SJSA1 (cell line): ENCODE data around the gene TANK. TPM values are rescaled to one million over a fixed set of nuclear protein-coding genes. Genes with fewer than 3 reads are reported as not detected.
"Not testable (repeated sequence)": the region's sequence is repeated elsewhere in the genome, so short reads cannot be mapped to it uniquely, and the experiment has no call there.

Experiments used
- DNase-seq, 2 experiments: peaks; one replicate each; pipeline ENCODE4 v3.0.0-alpha.2; 2015 to 2020; ENCODE audit warnings: low spot score in 2 of 2, low read depth in 1 of 2
- H3K27ac ChIP-seq: fragments of 250-450 bp; sonication (Bioruptor Pico); 2 replicates; pipeline ENCODE4 v1.5.1; 2020; ENCODE audit warnings: mild to moderate bottlenecking, moderate library complexity
- H3K27me3 ChIP-seq: fragments of 250-450 bp; sonication (Bioruptor Pico); replicated peaks from 2 replicates; pipeline ENCODE4 v1.5.1; 2020; ENCODE audit warnings: mild to moderate bottlenecking, moderate library complexity
- H3K36me3 ChIP-seq: fragments of 250-450 bp; sonication (Bioruptor Pico); 2 replicates; pipeline ENCODE4 v1.5.1; 2020; ENCODE audit warnings: mild to moderate bottlenecking
- H3K4me1 ChIP-seq: fragments of 250-450 bp; sonication (Bioruptor Pico); replicated peaks from 2 replicates; pipeline ENCODE4 v1.6.1; 2021; ENCODE audit warnings: mild to moderate bottlenecking
- H3K4me3 ChIP-seq: fragments of 250-450 bp; sonication (Bioruptor Pico); 2 replicates; pipeline ENCODE4 v1.5.1; 2020; ENCODE audit warnings: mild to moderate bottlenecking
- H3K9me3 ChIP-seq: fragments of 250-450 bp; sonication (Bioruptor Pico); replicated peaks from 2 replicates; pipeline ENCODE4 v1.5.1; 2020; ENCODE audit warnings: mild to moderate bottlenecking
- total RNA-seq: library from RNA; depleted of rRNA; stranded (reverse); fragments of >200 nt; shearing (Covaris generic); gene quantifications from 2 replicates; pipeline ENCODE4 v1.2.3, GENCODE V29; 2014

Gene TANK
- total RNA-seq, 1 experiment from 2014 or later: 106 TPM

- DNase-seq: no peak
- Histone ChIP-seq H3K4me3 (no peak overlapping the region), H3K27ac (peak overlapping the region; percentile 69), H3K9me3 (no peaks in the 10 kb centered on the region), H3K4me1 (peaks cover 43% of the 10 kb centered on the region), H3K36me3 (peaks cover 66% of the 10 kb centered on the region), H3K27me3 (no peaks in the 10 kb centered on the region)
These were observed 5.6 kb downstream of the TANK start for GRCh38 chr2:161165811-161166210.

GRCh38 chr2:161166538-161167409 is 6.5 kb downstream of the TANK start:
- Histone ChIP-seq H3K27me3 (no peaks in the 10 kb centered on the region), H3K27ac (no peak overlapping the region), H3K4me3 (no peak overlapping the region), H3K9me3 (no peaks in the 10 kb centered on the region), H3K36me3 (peaks cover 60% of the 10 kb centered on the region), H3K4me1 (peaks cover 43% of the 10 kb centered on the region)
- no peak for DNase-seq

- H3K36me3 ChIP-seq: peaks cover 60% of the 10 kb centered on the region
- H3K4me1 ChIP-seq: peaks cover 25% of the 10 kb centered on the region
- H3K4me3 ChIP-seq: no peak overlapping the region
- H3K9me3 ChIP-seq: no peaks in the 10 kb centered on the region
- DNase-seq: no peak
- H3K27ac ChIP-seq: no peak overlapping the region
- no peaks in the 10 kb centered on the region for H3K27me3 ChIP-seq
These were observed 9.1 kb downstream of the TANK start for GRCh38 chr2:161169335-161169734.

GRCh38 chr2:161170377-161170776 is 10.1 kb downstream of the TANK start:
- H3K4me3 ChIP-seq: no peak overlapping the region
- no peak for DNase-seq
- H3K27me3 ChIP-seq: no peaks in the 10 kb centered on the region
- no peaks in the 10 kb centered on the region for H3K9me3 ChIP-seq
- no peak overlapping the region for H3K27ac ChIP-seq
- H3K36me3 ChIP-seq: peaks cover 64% of the 10 kb centered on the region
- H3K4me1 ChIP-seq: peaks cover 14% of the 10 kb centered on the region

- no peak overlapping the region for H3K27ac ChIP-seq
- H3K4me3 ChIP-seq: no peak overlapping the region
- no peak for DNase-seq
- no peaks in the 10 kb centered on the region for H3K27me3 ChIP-seq
- peaks cover 60% of the 10 kb centered on the region for H3K36me3 ChIP-seq
- H3K9me3 ChIP-seq: no peaks in the 10 kb centered on the region
- H3K4me1 ChIP-seq: peaks cover 5% of the 10 kb centered on the region
These were observed 11.0 kb downstream of the TANK start for GRCh38 chr2:161170958-161171932.

- Histone ChIP-seq H3K27ac (no peak overlapping the region), H3K27me3 (no peaks in the 10 kb centered on the region), H3K4me3 (no peak overlapping the region), H3K9me3 (no peaks in the 10 kb centered on the region), H3K4me1 (peaks cover 4% of the 10 kb centered on the region; the same call in 1 of the 2 replicates), H3K36me3 (peaks cover 64% of the 10 kb centered on the region)
- no peak for DNase-seq
These were observed 12.8 kb downstream of the TANK start for GRCh38 chr2:161172901-161173540.

GRCh38 chr2:161173541-161174194 is 13.4 kb downstream of the TANK start:
- Histone ChIP-seq H3K4me3 (no peak overlapping the region), H3K36me3 (peaks cover 67% of the 10 kb centered on the region), H3K27ac (no peak overlapping the region), H3K9me3 (no peaks in the 10 kb centered on the region), H3K27me3 (no peaks in the 10 kb centered on the region), H3K4me1 (peaks cover 4% of the 10 kb centered on the region; the same call in 1 of the 2 replicates)
- DNase-seq: no peak

GRCh38 chr2:161177969-161178368 is 17.7 kb downstream of the TANK start:
- Histone ChIP-seq H3K27ac (no peak overlapping the region), H3K9me3 (no peaks in the 10 kb centered on the region), H3K27me3 (no peaks in the 10 kb centered on the region), H3K4me1 (no peaks in the 10 kb centered on the region), H3K36me3 (peaks cover 88% of the 10 kb centered on the region), H3K4me3 (no peak overlapping the region)
- no peak for DNase-seq

- no peak for DNase-seq
- no peaks in the 10 kb centered on the region for H3K4me1 ChIP-seq
- H3K9me3 ChIP-seq: no peaks in the 10 kb centered on the region
- H3K4me3 ChIP-seq: no peak overlapping the region
- H3K27me3 ChIP-seq: no peaks in the 10 kb centered on the region
- peaks cover 86% of the 10 kb centered on the region for H3K36me3 ChIP-seq
- H3K27ac ChIP-seq: no peak overlapping the region
These were observed 18.5 kb downstream of the TANK start for GRCh38 chr2:161178756-161179155.

GRCh38 chr2:161190050-161190449 is 29.8 kb downstream of the TANK start:
- no peak overlapping the region for H3K4me3 ChIP-seq
- H3K27me3 ChIP-seq: no peaks in the 10 kb centered on the region
- no peaks in the 10 kb centered on the region for H3K9me3 ChIP-seq
- DNase-seq: no peak
- H3K4me1 ChIP-seq: no peaks in the 10 kb centered on the region
- H3K27ac ChIP-seq: no peak overlapping the region
- peaks cover 78% of the 10 kb centered on the region for H3K36me3 ChIP-seq

- H3K36me3 ChIP-seq: peaks cover 79% of the 10 kb centered on the region
- DNase-seq, H3K27me3 ChIP-seq, H3K4me1 ChIP-seq, H3K4me3 ChIP-seq, H3K9me3 ChIP-seq, H3K27ac ChIP-seq: not testable (repeated sequence)
These were observed 35.4 kb downstream of the TANK start for GRCh38 chr2:161195602-161196001.

GRCh38 chr2:161199912-161200701 is 39.9 kb downstream of the TANK start:
- peaks cover 48% of the 10 kb centered on the region for H3K36me3 ChIP-seq
- H3K27me3 ChIP-seq: no peaks in the 10 kb centered on the region
- H3K4me3 ChIP-seq: no peak overlapping the region
- H3K4me1 ChIP-seq: peaks cover 27% of the 10 kb centered on the region
- H3K27ac ChIP-seq: peak overlapping the region; percentile 3; the same call in 1 of the 2 replicates
- no peaks in the 10 kb centered on the region for H3K9me3 ChIP-seq
- DNase-seq: no peak
